Measurements from ENCODE around the gene PRTFDC1. TPM values are rescaled to one million over a fixed set of nuclear protein-coding genes. Genes with fewer than 3 reads are reported as not detected.

The PRTFDC1 gene
- total RNA-seq, 4 donors from 2014 or later: 0.15 to 2.2 (median 1.8) TPM

- H3K4me3 ChIP-seq: no peak overlapping the region
- DNase-seq: no peak
- WGBS, 2 donors: 78 to 82% methylated on average over 4 of the region's 4 CpGs
- no peaks in the 10 kb centered on the region for H3K27me3 ChIP-seq
- H3K9me3 ChIP-seq: no peaks in the 10 kb centered on the region
- no peaks in the 10 kb centered on the region for H3K4me1 ChIP-seq
- TF ChIP-seq, protein P1, sequence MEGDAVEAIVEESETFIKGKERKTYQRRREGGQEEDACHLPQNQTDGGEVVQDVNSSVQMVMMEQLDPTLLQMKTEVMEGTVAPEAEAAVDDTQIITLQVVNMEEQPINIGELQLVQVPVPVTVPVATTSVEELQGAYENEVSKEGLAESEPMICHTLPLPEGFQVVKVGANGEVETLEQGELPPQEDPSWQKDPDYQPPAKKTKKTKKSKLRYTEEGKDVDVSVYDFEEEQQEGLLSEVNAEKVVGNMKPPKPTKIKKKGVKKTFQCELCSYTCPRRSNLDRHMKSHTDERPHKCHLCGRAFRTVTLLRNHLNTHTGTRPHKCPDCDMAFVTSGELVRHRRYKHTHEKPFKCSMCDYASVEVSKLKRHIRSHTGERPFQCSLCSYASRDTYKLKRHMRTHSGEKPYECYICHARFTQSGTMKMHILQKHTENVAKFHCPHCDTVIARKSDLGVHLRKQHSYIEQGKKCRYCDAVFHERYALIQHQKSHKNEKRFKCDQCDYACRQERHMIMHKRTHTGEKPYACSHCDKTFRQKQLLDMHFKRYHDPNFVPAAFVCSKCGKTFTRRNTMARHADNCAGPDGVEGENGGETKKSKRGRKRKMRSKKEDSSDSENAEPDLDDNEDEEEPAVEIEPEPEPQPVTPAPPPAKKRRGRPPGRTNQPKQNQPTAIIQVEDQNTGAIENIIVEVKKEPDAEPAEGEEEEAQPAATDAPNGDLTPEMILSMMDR (IDR thresholded peaks at IDR 0.05): no peak
- TF ChIP-seq POLR2A (IDR thresholded peaks at IDR 0.05): no peak
- no peaks in the 10 kb centered on the region for H3K36me3 ChIP-seq
- intact Hi-C loops (cut with DNase I): no loop called here
- no peak overlapping the region for H3K27ac ChIP-seq
These were observed 138.6 kb downstream of the PRTFDC1 start for GRCh38 chr10:24813856-24814255.

- no peak for TF ChIP-seq POLR2A (IDR thresholded peaks at IDR 0.05)
- TF ChIP-seq, protein P1 (IDR thresholded peaks at IDR 0.05): no peak
- DNase-seq: no peak
- no peaks in the 10 kb centered on the region for H3K36me3 ChIP-seq
- 75 to 91% methylated on average over 4 to 5 of the region's 5 CpGs for WGBS, 2 donors
- intact Hi-C loops (cut with DNase I): no loop called here
- no peak overlapping the region for H3K27ac ChIP-seq
- H3K27me3 ChIP-seq: no peaks in the 10 kb centered on the region
- H3K4me1 ChIP-seq: no peaks in the 10 kb centered on the region
- no peaks in the 10 kb centered on the region for H3K9me3 ChIP-seq
- no peak overlapping the region for H3K4me3 ChIP-seq
These were observed 146.1 kb downstream of the PRTFDC1 start for GRCh38 chr10:24806262-24806661.

DNA sequence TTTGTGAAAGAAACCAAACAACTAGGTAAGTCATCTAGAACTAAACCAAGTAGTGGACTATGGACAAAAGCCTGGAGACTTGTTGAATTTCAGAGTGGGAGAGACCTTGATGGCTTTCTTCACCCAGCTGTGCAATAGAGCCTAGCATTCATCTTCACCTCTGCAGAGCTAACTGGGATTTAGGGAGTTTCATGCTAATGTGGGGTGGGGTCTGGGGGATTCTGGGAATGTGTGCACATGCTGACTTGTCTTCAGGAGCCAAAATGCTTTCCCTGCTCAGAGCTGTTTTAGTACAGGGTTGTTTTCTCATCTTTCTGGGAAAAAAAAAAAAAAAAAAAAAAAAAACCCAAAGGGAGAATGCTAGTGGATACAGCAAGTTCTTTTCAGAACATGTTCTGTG lies 147.4 kb downstream of the PRTFDC1 start:
- Histone ChIP-seq H3K4me1 (no peaks in the 10 kb centered on the region), H3K9me3 (no peaks in the 10 kb centered on the region), H3K4me3 (no peak overlapping the region), H3K27ac (no peak overlapping the region), H3K27me3 (no peaks in the 10 kb centered on the region), H3K36me3 (no peaks in the 10 kb centered on the region)
- no peak for TF ChIP-seq POLR2A (IDR thresholded peaks at IDR 0.05)
- TF ChIP-seq, protein P1 (IDR thresholded peaks at IDR 0.05): no peak
- intact Hi-C loops (cut with DNase I): no loop called here
- DNase-seq: no peak

DNA sequence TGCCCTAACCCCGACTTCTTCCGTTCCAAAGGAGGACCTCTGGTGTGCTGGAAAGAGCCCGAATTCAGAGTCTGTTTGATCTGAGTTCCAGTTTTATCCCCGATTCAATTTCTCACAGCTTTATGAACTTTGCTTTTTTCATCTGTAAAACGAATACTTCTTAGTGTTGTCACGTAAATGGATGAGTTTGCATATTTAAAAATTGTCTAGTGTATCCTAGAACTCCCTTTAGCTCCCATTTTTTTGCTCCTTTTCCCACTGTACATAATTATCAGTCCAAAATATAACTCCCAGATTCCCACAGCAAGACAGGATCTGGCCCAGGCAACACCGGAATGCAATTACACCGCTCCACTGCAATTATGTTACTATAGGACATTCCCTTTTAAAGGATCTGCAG lies 148.0 kb downstream of the PRTFDC1 start:
- Histone ChIP-seq H3K27ac (no peak overlapping the region), H3K4me1 (no peaks in the 10 kb centered on the region), H3K27me3 (no peaks in the 10 kb centered on the region), H3K4me3 (no peak overlapping the region), H3K36me3 (no peaks in the 10 kb centered on the region), H3K9me3 (no peaks in the 10 kb centered on the region)
- 88 to 96% methylated on average over 6 to 8 of the region's 8 CpGs for WGBS, 2 donors
- TF ChIP-seq, protein P1 (IDR thresholded peaks at IDR 0.05): no peak
- no peak for TF ChIP-seq POLR2A (IDR thresholded peaks at IDR 0.05)
- intact Hi-C loops (cut with DNase I): no loop called here
- no peak for DNase-seq

GRCh38 chr10:24802378-24802777 lies 150.0 kb downstream of the PRTFDC1 start:
- no peak for TF ChIP-seq POLR2A (IDR thresholded peaks at IDR 0.05)
- TF ChIP-seq, protein P1 (IDR thresholded peaks at IDR 0.05): no peak
- Histone ChIP-seq H3K27ac (no peak overlapping the region), H3K36me3 (no peaks in the 10 kb centered on the region), H3K27me3 (no peaks in the 10 kb centered on the region), H3K4me1 (no peaks in the 10 kb centered on the region), H3K9me3 (no peaks in the 10 kb centered on the region), H3K4me3 (no peak overlapping the region)
- no peak for DNase-seq
- intact Hi-C loops (cut with DNase I): no loop called here
- WGBS, 2 donors: 94 to 100% methylated on average over 2 of the region's 2 CpGs

Measured in esophagus squamous epithelium (tissue), 5 donors.